Activated CD8-positive, alpha-beta memory T cell treated with anti-CD3 and anti-CD28 coated beads for 48 hours (primary cell): Measurements from ENCODE around the gene ZNF581.

Experiments used
- DNase-seq, 3 experiments: peaks; one replicate each; pipeline ENCODE4 v3.0.0-alpha.2; 2020; ENCODE audit warnings: low read depth in 2 of 3, low spot score in 2 of 3

Gene ZNF581

DNA sequence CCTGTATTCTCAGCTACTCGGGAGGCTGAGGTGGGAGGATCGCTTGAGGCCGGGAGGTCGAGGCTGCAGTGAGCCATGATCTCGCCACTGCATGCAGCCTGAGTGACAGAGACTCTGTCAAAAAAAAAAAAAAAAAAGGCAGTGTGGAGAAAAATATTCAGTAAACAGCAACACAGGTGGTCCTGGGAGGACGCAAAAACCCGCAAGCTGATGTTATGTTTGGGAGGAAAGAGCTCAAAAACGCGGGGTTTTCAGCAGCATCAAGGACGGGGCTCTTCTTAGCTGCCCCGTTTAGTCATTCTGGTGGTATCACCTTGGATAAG, 18.5 kb upstream of the ZNF581 start:
- no peak for DNase-seq

GRCh38 chr19:55626350-55626749, 17.1 kb upstream of the ZNF581 start:
- no peak for DNase-seq

- DNase-seq, result peak; percentile 47 to 88 (median 66)
Observed at GRCh38 chr19:55632463-55632834, 11.0 kb upstream of the ZNF581 start.

GRCh38 chr19:55633861-55634260, 9.6 kb upstream of the ZNF581 start:
- DNase-seq, result no peak

- DNase-seq, result no peak
Observed at GRCh38 chr19:55635334-55635717, 8.1 kb upstream of the ZNF581 start.

DNA sequence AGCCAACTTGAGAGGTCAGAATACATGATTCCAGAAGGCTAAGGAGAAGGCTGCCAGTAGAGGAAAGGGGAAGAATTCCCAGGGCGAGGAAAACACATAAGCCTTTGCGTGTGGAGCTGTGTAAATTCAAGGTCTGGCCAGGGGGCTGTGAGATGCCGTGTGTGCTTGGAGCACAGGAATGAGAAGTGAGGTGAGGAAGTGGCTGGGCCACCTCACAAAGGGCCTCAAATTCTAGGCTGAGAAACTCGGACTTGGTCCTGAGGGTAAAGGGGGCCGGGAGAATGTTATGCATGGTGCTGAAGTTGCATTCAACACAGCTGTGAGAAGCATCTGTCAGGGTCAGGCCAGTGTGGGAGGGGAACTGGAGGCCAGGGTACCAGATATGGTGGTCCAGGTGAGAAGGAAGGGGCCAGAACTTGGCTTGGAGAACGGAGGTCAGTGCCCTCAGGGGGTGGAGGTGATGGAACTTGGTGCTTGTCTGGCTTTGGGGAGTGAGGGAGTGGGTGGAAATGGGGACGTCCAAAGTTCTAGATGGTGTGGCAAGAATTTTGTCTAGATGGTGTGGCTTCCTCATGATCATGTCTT, 7.5 kb upstream of the ZNF581 start:
- no peak for DNase-seq

GRCh38 chr19:55636723-55637122, 6.7 kb upstream of the ZNF581 start:
- no peak for DNase-seq

GRCh38 chr19:55637534-55637933, 5.9 kb upstream of the ZNF581 start:
- DNase-seq, result no peak

DNA sequence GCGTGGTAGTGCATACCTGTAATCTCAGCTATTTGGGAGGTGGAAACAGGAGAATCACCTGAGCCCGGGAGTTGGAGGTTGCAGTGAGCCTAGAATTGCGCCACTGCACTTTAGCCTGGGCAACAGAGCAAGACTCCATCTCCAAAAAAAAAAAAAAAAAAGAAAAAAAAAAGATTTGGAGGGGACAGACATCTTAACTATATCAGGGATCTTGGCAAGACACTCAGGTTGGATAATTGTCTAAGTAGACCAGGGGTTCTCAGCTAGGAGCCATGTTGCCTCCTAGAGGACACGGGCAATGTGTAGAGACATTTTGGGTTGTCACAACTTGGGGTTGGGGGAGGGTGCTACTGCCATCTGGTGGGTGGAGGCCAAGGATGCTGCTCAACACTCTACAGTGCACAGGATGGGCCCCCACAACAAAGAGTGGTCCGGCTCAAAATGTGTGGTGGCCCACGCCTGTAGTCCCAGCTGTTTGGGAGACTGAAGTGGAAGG, 4.5 kb upstream of the ZNF581 start:
- peak in 1 of 3 experiments; percentile 33 for DNase-seq

DNA sequence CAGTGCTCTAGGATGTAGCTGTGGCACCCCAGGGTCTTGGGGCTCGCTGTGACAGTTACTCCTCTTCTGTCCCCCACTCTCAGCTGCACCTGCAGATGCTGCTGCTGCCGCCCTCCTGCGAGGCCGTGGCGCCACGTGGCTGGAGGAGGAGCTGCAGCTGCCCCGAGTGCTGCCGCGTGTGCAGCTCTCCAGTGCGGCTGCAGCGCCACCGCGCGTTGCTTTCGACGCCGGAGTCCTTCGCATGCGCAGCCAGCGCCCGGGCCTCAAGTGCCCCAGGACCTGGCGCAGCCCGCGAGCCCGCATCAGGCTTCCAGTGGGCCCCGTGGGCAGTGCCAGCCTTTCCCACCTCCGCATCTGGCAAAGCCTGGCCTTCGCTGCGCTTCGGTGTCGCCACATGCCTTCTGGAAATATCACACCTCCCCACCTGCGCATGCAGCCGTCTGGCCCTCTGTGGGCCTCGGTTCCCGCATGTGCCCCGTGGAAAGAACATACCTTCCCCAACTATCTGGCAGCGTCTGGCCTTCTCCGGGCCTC, 3.3 kb upstream of the ZNF581 start:
- DNase-seq, result peak in 2 of 3 experiments; percentile 43 to 45

- DNase-seq, result peak in 2 of 3 experiments; percentile 54 to 55
Observed at GRCh38 chr19:55640577-55641425, 2.6 kb upstream of the ZNF581 start, which contains the start of gene ZNF580. ZNF580 (plus strand) TSS chr19:55641002; CDS start chr19:55642509, 1,507 bp downstream.

GRCh38 chr19:55641426-55642152, 1.9 kb upstream of the ZNF581 start:
- DNase-seq, result no peak

- no peak for DNase-seq
Observed at GRCh38 chr19:55642153-55643002, 1.1 kb upstream of the ZNF581 start.

DNA sequence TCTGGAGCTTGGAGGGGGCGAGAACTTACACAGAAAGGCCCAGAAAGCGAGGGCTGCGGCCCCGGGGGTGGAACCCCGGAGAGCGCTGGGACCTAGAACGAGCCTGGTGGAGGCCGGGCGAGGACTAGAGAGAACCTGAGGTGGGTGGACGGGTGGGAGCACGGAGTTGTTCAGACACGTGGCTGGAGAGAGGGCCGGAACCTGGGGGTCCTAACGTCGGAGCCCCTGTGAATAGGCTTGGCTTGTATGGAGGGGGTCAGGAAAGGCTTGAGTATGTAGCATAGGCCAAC, 383 bp downstream of the ZNF581 start:
- no peak for DNase-seq

DNA sequence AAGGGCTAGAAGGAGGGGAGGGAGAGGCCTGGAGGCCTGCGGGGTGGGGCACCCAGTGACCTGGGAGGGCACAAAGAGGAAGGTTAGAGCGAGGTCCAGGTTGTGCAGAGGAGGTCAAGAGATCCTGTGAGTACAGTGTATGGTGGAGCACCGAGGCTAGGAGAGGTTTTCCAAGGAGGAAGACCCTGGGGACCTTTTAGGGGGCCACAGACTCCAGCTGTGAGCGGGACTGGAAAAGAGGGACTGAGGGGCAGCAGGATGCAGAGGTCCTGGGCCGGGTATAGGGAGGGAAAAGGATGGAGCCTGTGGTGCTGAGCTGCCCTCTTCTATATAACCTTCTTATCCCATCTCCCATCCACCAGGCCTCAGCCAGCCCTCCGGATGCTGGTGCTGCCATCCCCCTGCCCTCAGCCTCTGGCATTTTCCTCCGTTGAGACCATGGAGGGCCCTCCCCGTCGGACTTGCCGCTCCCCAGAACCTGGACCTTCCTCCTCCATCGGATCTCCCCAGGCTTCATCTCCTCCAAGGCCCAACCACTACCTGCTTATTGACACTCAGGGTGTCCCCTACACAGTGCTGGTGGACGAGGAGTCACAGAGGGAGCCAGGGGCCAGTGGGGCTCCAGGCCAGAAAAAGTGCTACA, 863 bp downstream of the ZNF581 start:
- no peak for DNase-seq

DNA sequence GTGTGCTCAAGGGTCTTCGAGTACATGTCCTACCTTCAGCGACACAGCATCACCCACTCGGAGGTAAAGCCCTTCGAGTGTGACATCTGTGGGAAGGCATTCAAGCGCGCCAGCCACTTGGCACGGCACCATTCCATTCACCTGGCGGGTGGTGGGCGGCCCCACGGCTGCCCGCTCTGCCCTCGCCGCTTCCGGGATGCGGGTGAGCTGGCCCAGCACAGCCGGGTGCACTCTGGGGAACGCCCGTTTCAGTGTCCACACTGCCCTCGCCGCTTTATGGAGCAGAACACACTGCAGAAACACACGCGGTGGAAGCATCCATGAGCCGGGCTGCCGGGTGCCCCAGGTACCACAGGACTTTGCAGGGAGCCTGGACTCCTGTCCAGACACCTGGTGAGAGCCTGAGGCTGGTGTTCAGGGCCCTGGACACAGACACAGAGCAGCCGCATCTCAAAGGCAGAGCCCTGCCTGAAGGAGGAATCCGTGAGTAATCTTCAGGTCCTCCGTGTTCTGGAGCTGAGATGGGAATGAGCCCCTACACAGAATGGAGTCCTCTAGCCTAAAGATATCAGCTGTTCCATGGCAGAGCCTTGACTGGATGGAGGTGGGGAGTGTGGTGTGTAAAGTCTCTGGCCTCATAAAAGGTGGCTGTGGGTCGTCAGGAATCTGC, 1.5 kb downstream of the ZNF581 start:
- DNase-seq, result no peak

GRCh38 chr19:55645512-55645881, 2.0 kb downstream of the ZNF581 start:
- DNase-seq, result no peak

- DNase-seq, result no peak
Observed at GRCh38 chr19:55646889-55647731, 3.7 kb downstream of the ZNF581 start.
